AG09319 (cell line): ENCODE data around the gene TYW1.
"Not testable (repeated sequence)": the region's sequence is repeated elsewhere in the genome, so short reads cannot be mapped to it uniquely, and the experiment has no call there.

Experiments
- DNase-seq: peaks from one replicate; pipeline ENCODE4 v3.0.0-alpha.2; 2010; ENCODE audit warnings: low read depth; ENCODE audit errors: extremely low read depth
- CTCF ChIP-seq: IDR thresholded peaks from 2 replicates; pipeline ENCODE4 v1.5.1; 2011; ENCODE audit warnings: low read depth, mild to moderate bottlenecking, inconsistent platforms, low read length, moderate library complexity

Gene TYW1

GRCh38 chr7:67251986-67252558 lies 255.4 kb downstream of the TYW1 start:
- no peak for DNase-seq
- no peak for TF ChIP-seq CTCF

GRCh38 chr7:67255076-67255475 lies 258.4 kb downstream of the TYW1 start:
- DNase-seq: not testable (repeated sequence)

- not testable (repeated sequence) for DNase-seq
Measured at GRCh38 chr7:67257779-67258178, 261.1 kb downstream of the TYW1 start.

- DNase-seq: not testable (repeated sequence)
Measured at GRCh38 chr7:67259363-67259762, 262.7 kb downstream of the TYW1 start.

- DNase-seq: not testable (repeated sequence)
Measured at GRCh38 chr7:67260166-67260586, 263.5 kb downstream of the TYW1 start.

- not testable (repeated sequence) for DNase-seq
Measured at GRCh38 chr7:67264000-67264399, 267.4 kb downstream of the TYW1 start.

- not testable (repeated sequence) for DNase-seq
Measured at GRCh38 chr7:67266070-67266469, 269.4 kb downstream of the TYW1 start.

- DNase-seq: no peak
- no peak for TF ChIP-seq CTCF
Measured at GRCh38 chr7:67267914-67268313, 271.3 kb downstream of the TYW1 start.

GRCh38 chr7:67269916-67270315 lies 273.3 kb downstream of the TYW1 start:
- not testable (repeated sequence) for DNase-seq
